GM18511 (cell line): Measurements from ENCODE around the gene ASAP3.

ENCODE experiments used
- ATAC-seq: cut with Tn5 transposase; IDR thresholded peaks from one replicate; pipeline ENCODE4 v1.9.1; 2021; ENCODE audit warnings: mild to moderate bottlenecking, moderate library complexity; ENCODE audit not compliant: unreplicated experiment

The ASAP3 gene

DNA sequence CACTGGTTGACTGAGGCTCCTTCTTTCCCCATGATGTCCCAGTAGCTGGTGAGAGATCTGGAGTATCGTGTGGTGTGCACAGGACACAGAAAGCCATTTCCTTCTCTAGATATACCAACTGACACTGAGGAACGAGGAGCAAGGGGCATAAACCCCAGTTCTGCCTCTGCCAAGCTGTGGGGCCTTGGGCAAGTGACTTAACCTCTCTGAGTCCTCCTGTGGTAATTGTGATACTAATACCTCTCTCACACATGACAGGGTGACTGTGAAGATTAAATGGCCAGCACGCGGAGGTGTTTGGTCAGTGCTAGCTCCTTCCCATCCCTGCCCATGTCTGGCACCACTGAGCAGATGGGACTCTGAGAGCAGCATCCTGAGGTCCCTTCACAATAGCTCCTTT is 33.1 kb downstream of the ASAP3 start:
- no peak for ATAC-seq

DNA sequence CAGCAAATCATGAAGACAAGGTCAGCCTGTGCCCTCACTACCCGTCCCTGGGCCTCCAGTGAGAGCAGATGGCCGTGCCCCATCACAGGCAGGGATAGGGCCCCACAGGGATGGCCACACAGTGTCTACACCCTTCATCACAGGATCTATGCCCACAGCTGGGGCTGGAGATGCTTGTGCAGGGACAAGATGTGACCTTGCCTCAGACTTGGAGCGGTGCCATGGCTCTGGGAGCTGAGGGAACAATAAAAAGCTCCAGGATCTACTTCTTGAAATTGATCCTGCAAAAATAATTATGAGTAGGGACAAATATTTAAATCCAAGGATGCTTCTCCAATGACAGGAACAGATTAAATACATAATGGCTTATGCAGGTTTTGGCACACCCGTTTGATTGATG is 34.0 kb downstream of the ASAP3 start:
- no peak for ATAC-seq

DNA sequence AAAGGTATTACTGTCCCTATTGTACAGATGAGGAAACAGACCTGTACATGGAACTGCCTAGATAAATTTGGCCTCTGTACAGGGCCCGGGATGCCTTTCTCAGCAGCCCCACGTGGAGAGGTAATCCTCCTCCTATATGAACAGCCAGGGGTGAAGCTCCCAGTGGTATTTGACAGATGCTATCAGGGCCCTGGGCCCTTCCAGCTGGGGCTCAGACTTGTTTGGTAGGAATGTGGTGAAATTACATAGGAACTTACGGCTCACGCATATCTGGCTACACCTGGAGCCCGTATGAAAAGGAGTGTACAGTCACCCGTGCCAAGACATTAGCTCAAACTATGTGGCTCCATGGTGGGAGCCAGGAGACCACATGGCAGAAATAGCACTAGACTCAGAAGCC is 34.7 kb downstream of the ASAP3 start:
- no peak for ATAC-seq

DNA sequence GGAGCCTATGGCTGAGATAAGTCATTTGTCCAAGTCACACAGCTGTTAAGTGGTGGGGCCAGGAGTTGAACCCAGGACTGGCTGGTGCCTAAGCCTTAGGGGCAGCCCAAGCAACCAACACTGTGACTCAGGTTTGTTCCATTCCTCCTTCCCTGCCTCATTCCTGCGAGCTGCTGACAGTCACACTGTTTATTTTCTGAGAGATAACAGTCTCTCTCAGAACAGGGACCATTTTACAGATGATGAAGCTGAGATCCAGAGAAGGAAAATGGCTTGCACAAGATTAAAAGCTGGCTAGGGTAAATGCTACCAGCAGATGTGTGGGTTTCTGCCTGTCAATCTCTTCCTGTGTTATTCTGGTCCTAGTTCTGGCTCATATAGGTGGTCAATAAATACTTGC is 35.1 kb downstream of the ASAP3 start:
- ATAC-seq: no peak

DNA sequence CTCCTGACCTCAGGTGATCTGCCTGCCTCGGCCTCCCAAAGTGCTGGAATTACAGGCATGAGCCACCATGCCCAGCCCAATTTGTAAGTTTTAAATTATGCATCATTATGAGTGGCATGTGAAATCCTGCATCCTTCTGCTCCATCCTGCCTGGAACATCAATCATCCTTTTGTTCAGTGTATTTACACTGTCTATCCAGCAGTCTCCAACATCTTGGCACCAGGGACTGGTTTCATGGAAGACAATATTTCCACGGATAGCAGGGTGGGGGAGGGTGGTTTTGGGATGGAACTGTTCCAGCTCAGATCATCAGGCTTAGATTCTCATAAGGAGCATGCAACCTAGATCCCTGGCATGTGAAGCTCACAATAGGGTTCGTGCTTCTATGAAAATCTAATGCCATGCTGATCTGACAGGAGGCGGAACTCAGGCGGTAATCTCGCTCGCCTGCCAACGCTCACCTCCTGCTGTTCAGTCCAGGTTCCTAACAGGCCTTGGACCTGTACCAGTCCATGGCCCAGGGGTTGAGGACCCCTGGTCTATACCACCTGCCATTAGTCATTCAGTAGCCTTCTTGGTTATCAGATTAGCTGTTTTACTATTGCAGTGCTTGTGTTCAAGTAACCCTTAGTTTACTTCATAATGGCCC is 37.2 kb downstream of the ASAP3 start:
- no peak for ATAC-seq

DNA sequence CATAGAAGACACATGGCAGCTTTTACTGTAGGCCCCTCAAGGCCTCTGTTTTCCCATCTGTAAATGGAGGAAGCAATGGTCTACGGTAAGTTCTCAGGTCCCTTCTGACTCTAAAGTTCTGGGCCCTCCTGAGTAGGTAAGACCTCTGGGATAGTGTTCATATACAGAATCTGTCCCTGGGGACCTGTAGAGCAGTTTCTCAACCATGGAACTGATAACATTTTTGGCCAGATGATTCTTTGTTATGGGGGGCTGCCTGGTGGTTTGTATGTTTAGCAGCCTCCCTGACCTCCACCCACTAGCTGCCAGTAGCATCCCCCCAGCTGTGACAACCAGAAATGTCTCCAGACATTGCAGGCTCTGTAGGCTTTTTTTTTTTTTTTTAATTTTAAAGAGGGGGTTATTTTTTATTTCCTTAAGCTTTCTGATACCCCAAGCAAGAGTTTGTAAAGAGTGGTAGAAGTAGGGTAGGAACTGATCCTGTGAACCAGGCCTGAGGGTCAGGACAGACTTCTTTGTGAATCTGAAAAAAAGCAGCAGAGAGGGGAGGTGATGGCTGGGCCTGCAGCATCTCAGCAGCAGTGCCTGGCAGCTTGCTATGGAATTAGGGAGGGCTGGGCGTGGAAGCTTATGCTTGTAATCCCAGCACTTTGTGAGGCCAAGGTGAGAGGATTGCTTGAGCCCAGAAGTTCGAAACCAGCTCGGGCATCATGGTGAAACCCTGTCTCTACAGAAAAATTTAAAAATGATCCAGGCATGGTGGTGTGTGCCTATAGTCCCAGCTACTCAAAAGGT is 39.2 kb downstream of the ASAP3 start:
- no peak for ATAC-seq

DNA sequence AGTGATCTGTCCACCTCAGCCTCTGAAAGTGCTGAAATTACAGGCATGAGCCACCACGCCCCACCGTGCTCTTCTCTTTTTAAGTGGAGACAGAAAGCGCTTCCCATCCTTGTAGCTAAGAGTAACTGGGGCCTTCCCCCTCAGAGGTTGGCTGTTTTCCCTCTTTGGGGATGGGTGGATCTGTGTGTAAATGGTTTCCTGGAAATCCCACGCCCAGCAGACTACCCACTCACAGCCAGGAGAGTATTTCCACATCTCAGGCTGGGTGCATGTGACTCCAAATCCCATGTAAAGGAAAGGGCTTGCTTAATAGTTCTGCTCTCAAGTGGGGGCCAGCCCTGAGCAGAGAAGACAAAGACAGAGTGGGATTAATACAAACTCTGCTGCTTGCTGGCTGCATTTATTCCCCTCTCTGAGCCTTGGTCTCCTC is 39.9 kb downstream of the ASAP3 start:
- no peak for ATAC-seq

DNA sequence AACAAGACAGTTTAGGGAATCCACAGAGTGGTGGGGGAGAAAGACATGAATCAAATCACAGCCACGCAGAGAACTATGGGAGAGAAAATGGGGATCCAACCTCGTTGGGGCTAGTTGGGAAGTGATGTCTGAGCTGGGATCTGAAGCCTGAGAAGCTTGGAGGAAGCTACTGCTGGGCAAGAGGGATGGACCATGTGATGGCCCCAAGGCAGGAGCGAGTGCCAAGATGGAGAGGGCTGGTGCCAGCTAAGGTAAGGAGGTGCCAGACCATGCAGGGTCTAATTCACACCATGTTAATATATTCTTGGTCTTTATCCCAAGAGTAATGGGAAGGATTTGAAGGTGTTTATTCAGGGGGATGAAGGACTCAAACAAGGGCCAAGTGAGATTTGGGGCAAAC is 41.2 kb downstream of the ASAP3 start:
- ATAC-seq: no peak

DNA sequence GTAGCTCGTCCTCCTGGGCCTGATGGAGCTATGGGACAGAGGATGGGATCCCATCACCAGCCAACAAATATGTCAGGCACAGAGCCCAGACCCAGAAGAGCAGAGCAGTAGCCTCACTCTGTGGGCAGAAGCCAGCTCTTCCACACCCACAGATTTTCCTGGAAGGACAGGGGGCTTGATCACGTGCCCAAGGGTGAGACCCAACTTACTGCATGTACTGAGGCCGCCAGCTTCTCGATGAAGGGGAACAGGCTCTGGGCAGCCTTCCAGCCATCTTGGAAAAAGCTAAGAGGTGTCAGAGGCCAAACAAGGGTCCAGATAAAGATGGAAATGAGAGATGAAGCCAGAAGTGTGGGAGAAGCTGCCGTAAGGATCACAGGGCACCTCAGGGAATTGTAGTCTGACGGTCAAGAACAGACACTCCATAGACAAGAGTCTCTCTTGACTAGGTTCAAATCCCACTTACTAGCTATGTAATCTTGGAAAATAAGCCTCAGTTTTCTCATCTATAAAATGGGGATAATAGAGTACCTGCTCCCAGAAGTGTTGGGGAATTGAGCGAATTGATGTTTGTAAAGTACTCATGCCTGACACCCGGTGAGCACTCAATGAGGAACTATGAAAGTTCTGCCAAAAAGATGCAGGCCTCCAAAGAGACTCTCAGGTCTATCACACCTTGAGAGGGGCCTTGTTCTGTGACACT is 42.4 kb downstream of the ASAP3 start:
- no peak for ATAC-seq

DNA sequence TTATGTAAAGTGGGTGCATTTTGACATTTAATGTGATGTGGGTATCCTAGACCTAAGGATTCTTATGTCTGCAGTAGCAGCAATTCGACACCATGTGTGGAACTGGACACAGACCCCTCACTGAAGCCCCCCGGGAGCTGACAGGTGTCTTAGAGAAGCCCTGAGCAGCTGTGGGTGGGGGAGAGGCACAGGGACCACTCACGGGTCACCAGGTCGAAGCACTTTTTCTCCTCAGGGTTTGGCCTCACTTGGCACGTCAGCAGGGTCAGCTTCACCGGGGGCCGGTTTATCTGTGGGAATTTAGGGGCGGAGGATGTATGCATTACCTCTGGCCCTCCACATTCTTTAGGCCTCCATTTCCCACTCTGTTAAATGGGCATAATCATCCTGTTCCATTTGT is 45.4 kb downstream of the ASAP3 start:
- ATAC-seq: no peak

DNA sequence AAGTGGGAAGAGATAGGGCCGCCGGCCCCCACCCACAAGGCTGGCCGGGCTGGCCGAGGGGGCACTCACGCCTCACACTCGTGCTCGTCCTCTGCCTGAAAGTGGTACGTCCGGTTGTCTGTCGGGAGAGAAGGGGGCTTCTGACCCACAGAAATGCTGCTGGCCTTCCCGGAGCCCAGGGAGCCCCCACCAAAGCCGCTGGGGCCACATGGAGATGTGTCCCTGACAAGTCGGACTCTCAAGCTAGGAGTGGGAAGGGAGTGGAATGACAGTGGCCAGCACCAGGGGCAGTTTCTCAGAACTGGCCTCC is 46.7 kb downstream of the ASAP3 start:
- no peak for ATAC-seq

DNA sequence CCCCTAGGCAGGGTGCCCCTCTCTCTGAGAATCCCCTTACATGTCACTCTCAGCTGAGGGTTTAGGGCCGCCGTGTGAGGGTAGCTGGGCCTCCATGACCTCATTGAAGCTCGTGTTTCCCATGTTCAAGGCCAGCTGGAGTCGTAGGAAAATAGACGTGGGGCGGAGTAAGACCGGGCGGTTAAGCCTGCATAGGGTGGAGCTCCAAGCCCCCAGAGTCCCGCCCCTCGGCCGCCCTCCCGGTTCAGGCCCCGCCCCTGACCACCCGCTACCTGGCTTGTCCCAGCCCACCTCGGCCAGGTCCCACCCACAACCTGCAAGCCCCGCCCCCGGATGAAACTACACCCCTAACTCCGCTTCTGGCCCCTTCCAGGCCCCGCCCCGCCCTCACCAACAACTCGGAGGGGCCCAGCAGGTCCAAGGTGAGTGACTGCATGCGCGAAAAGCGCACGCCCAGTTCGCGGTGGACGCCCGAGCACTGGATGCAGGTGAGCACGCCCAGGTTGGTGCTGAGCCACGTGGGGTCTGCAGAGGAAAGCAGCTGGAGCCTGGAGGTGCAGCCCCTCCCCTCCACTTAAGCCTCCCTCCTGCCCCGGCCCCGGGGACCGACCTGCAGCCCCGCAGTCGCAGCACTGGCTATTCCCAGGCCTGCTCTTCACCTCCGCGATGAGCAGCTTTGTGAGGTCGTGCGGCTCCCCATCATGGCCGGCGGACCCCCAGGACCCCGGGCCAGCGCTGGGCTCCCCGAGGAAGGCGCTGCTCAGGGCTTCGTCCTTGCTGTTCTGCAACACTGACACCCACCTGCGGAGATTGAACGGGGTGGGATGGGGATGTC is 47.2 kb downstream of the ASAP3 start:
- no peak for ATAC-seq

DNA sequence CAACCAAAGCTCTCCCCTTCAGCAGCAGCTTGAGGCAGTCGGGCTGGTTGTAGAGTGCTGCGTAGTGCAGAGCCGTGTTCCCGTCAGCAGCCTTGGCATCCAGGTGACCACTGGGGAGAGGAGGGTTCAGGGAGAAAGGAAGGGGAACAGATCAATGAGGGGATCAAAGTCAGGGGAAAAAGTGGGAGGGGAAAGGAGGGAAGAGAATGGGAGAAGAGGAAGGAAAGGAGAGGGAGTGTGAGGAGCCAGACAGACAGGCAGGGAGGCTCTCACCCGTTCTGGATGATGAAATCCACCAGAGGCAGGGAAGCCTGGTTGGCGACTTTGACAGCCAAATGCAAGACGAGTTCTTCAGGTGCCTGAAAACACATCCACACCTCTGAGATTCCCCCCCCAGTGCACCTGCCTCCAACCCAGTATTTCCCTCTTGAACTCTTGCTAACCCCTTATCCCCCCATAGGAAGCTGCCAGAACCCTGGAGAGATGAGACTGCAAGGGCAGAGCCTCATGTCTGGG is 49.7 kb downstream of the ASAP3 start:
- no peak for ATAC-seq

DNA sequence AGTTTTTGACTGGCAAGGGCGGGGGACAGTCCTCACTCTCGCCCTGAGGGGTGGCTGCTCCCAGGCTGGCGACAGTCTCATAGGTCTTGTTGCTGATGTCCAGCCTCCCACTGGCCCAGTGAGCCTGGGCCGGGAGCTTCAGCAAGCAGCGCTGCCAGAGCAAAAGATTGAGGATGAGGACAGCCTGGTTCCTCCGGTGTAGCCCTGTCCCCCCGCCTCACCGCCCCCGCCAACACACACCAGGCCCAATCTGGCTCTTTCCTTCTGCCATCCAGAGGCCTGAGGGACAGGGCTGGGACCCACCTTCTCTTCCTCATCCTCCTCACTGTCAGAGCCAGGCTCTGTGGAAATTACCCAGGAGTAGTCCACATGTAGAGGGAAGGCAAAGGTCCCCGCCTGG is 50.9 kb downstream of the ASAP3 start:
- no peak for ATAC-seq

DNA sequence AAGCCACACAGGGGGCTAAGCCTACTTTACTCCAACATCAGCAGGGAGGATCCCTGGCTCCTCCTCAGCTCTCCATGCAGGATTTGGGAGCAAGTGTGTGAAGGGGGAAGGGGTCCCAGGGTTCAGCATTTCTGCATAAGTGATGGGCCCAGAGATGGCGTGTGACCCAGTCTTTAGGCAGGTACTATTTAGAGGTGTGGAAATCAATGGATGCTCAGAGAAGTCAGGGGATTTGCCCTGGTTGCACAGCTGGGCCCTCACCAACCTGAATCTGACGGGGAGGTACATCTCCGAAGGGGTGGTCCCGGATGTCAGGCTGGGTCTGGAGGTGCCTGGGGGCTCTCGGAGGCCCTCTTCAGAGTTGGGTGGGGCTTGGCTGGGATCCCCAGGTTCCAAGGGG is 52.5 kb downstream of the ASAP3 start:
- ATAC-seq: no peak

DNA sequence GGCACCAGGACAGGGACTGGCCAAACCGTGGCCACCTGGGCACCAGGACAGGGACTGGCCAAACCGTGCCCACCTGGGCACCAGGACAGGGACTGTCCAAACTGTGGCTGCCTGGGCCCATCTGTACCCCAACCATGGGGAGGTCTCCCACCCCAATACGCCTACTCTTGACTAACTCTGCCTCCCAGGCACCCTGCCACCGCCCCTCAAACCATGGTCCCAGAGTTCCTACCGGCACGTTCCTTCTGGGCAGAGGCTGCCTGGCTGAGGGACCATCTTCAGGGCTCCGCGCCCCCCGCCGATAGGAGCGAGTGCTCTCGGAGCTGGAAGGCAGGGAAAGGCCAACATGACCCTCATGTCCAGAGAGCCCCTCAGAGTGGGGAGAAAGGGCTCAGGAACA is 53.2 kb downstream of the ASAP3 start:
- no peak for ATAC-seq

DNA sequence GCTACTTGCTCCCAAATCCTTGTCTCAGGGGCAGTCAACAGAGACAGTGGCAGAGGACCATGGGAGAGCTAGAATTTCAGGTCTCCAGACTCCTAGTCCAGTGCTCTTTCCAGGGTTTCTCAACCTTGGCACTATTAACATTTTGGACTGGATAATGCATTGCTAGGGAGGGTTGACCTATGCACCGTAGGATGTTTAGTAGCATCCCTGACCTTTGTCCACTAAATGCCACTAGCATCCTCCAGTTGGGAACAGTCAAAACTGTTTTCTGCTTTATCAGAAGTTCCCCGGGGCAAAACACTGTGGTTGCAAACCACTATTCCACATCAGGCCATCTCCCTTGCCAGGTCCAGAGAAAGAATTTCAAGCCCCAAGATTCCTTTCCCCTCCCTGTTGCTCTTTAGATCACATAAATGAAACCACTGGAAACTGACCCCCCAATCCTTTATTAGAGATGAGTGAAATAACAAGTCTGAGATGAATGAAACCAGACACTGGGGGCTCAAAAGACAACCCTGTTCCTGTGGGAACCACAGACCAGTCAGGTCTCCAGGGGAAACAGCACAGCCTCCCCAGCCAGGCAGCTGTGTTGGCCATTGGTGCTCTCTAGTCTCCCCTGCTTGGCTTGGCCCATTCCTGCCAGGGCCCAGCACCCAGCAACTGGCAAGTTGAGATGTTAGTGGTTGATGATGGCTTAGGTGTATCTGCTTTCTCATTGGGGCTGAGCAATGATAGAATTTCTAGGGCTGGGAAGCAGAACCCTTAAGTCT is 55.7 kb downstream of the ASAP3 start:
- no peak for ATAC-seq

DNA sequence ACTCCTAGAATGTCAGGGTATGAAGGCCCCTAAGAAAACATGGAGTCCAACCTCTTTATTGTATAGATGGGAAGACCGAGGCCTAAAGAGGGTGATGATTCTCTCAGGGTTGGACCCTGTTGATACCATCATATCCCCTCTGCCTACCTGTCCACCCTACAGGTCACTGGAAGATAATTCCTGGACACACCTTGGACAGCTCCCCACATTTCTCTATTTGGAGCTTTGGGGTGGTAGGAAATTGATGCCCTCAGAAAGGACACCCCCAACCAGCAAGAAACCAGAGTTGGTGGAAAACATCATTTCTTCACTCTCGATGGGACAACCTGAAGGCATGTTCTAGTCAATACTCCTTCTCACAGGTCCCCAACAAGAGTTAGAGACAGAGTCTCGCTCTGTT is 56.4 kb downstream of the ASAP3 start:
- ATAC-seq: no peak

DNA sequence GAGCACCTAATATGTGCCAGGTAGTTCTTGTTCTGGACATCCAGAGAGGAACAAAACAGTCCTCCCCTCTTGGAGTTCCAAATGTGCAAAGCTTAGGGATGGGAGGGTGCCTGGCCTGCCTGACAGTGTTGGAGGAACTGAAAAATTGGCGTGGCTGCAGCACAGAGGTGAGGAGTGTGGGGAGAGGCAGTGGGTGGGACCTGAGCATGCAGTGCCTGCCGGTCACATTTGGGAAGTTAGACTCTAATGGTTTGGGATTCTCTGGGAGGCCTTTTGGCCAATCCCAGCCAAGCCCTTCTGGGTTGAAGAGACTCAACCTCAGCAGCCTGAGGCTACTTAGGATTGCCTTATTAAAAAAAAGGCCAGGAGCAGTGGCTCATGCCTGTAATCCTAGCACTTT is 57.2 kb downstream of the ASAP3 start:
- no peak for ATAC-seq

DNA sequence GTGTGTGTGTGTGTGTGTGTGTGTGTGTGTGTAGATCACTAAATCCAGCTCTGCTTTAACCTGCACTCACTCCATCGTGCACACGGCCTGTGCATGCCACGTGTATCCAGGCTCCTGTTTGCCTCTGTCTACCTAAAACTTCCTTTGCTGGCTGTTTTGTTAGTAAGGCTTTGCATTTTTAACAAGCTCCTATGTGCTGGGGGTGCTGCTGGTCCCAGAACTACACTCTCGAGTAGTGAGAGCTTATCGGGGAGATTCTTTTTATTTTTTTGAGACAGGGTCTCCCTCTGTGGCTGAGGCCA is 58.8 kb downstream of the ASAP3 start:
- no peak for ATAC-seq
